IMR-90 (cell line): ENCODE data around the gene MNAT1. TPM values are rescaled to one million over a fixed set of nuclear protein-coding genes. Genes with fewer than 3 reads are reported as not detected.

ENCODE experiments used
- ATAC-seq: fragments of 200-7000 bp; cut with Tn5 transposase; 2 replicates; pipeline ENCODE4 v1.9.1; 2020; ENCODE audit warnings: low read depth, mild to moderate bottlenecking, moderate library complexity
- BruUV-seq: library from RNA; stranded (reverse); fragments of 400-500 nt; replicated peaks from 2 replicates; lab custom pipeline; 2021; lab: Mats Ljungman, UMichigan
- CTCF ChIA-PET: fragments of 300-600 bp; formaldehyde crosslinking; extraction: SDS; loops from one replicate; lab custom pipeline; 2021; ENCODE audit warnings: antibody characterized with exemption; lab: Yijun Ruan, JAX
- POLR2A ChIA-PET: fragments of 300-600 bp; sonication (Branson Sonifier 250); formaldehyde crosslinking; loops from one replicate; lab custom pipeline; 2022; ENCODE audit warnings: antibody characterized with exemption; ENCODE audit not compliant: unreplicated experiment; lab: Charles Lee
- DNase-seq: peaks from one replicate; pipeline ENCODE4 v3.0.0; 2013
- H2AFZ ChIP-seq: replicated peaks from 2 replicates; pipeline ENCODE3; 2013; ENCODE audit warnings: low read length, mild to moderate bottlenecking; ENCODE audit not compliant: poor library complexity
- H2AK5ac ChIP-seq: 2 replicates; pipeline ENCODE4 v1.6.1; 2013; ENCODE audit warnings: low read depth, low read length, inconsistent platforms
- H2AK9ac ChIP-seq: replicated peaks from 2 replicates; pipeline ENCODE3; 2013; ENCODE audit warnings: mild to moderate bottlenecking, low read depth, low read length, moderate library complexity; ENCODE audit not compliant: poor library complexity
- H2BK120ac ChIP-seq: 2 replicates; pipeline ENCODE4 v1.6.1; 2013; ENCODE audit warnings: low read depth, low read length, inconsistent platforms
- H2BK15ac ChIP-seq: 3 replicates; pipeline ENCODE4 v1.6.1; 2013; ENCODE audit warnings: low read depth, low read length, inconsistent platforms
- H2BK20ac ChIP-seq: 2 replicates; pipeline ENCODE4 v1.6.1; 2013; ENCODE audit warnings: low read depth, mild to moderate bottlenecking, inconsistent platforms, low read length, moderate library complexity
- H2BK5ac ChIP-seq: 2 replicates; pipeline ENCODE4 v1.6.1; 2013; ENCODE audit warnings: mild to moderate bottlenecking, low read depth, low read length, inconsistent platforms; ENCODE audit not compliant: poor library complexity, severe bottlenecking
- H3K14ac ChIP-seq: replicated peaks from 2 replicates; pipeline ENCODE4 v1.6.1; 2013; ENCODE audit warnings: low read depth, low read length, inconsistent platforms
- H3K18ac ChIP-seq: 2 replicates; pipeline ENCODE4 v1.6.1; 2013; ENCODE audit warnings: low read depth, low read length, control low read depth
- H3K23ac ChIP-seq: 2 replicates; pipeline ENCODE4 v1.6.1; 2013; ENCODE audit warnings: low read depth, low read length, inconsistent platforms
- H3K27ac ChIP-seq: 2 replicates; pipeline ENCODE4 v1.5.1; 2013; ENCODE audit warnings: mild to moderate bottlenecking, control low read depth, low read length; ENCODE audit not compliant: insufficient read depth
- H3K27me3 ChIP-seq: 2 replicates; pipeline ENCODE4 v1.6.1; 2013; ENCODE audit warnings: low read length; ENCODE audit not compliant: control insufficient read depth, insufficient read depth
- H3K36me3 ChIP-seq: 2 replicates; pipeline ENCODE4 v1.6.1; 2013; ENCODE audit warnings: low read length, mixed read lengths; ENCODE audit not compliant: control insufficient read depth, insufficient read depth
- H3K4ac ChIP-seq: 2 replicates; pipeline ENCODE4 v1.6.1; 2013; ENCODE audit warnings: low read depth, low read length, inconsistent platforms
- H3K4me1 ChIP-seq: 2 replicates; pipeline ENCODE4 v1.6.1; 2013; ENCODE audit warnings: low read length, mixed read lengths; ENCODE audit not compliant: control insufficient read depth, insufficient read depth
- H3K4me2 ChIP-seq: 2 replicates; pipeline ENCODE4 v1.6.1; 2013; ENCODE audit warnings: low read depth, mild to moderate bottlenecking, control low read depth, low read length, moderate library complexity
- H3K4me3 ChIP-seq: 2 replicates; pipeline ENCODE4 v1.5.1; 2013; ENCODE audit warnings: low read depth, mild to moderate bottlenecking, control low read depth, low read length, moderate library complexity; ENCODE audit not compliant: insufficient read depth
- H3K56ac ChIP-seq: 2 replicates; pipeline ENCODE4 v1.6.1; 2013; ENCODE audit warnings: low read length, inconsistent platforms; ENCODE audit not compliant: insufficient read depth; ENCODE audit errors: extremely low read depth
- H3K79me1 ChIP-seq, 2 experiments: 2 replicates each; pipeline ENCODE4 v1.6.1; 2013; ENCODE audit warnings: low read length in 2 of 2, inconsistent platforms in 1 of 2, low read depth in 1 of 2
- H3K9ac ChIP-seq: 2 replicates; pipeline ENCODE4 v1.6.1; 2013; ENCODE audit warnings: low read depth, low read length, control low read depth
- H3K9me1 ChIP-seq: 2 replicates; pipeline ENCODE4 v1.6.1; 2013; ENCODE audit warnings: low read length, inconsistent platforms; ENCODE audit not compliant: insufficient read depth
- H3K9me3 ChIP-seq: 2 replicates; pipeline ENCODE4 v1.6.1; 2013; ENCODE audit warnings: low read length; ENCODE audit not compliant: control insufficient read depth, insufficient read depth
- H4K20me1 ChIP-seq: 2 replicates; pipeline ENCODE4 v1.6.1; 2013; ENCODE audit warnings: low read length, inconsistent platforms; ENCODE audit not compliant: insufficient read depth
- H4K5ac ChIP-seq: 2 replicates; pipeline ENCODE4 v1.6.1; 2013; ENCODE audit warnings: mild to moderate bottlenecking, low read depth, low read length, control low read depth
- H4K8ac ChIP-seq, 2 experiments: 2 replicates each; pipeline ENCODE4 v1.6.1; 2013; ENCODE audit warnings: low read depth in 2 of 2, low read length in 2 of 2, control low read depth in 1 of 2, inconsistent platforms in 1 of 2
- H4K91ac ChIP-seq: 2 replicates; pipeline ENCODE4 v1.6.1; 2013; ENCODE audit warnings: low read depth, low read length, inconsistent platforms; ENCODE audit not compliant: insufficient read depth
- CEBPB ChIP-seq: IDR thresholded peaks from 2 replicates; pipeline ENCODE4 v1.6.1; 2012; ENCODE audit warnings: low read depth, low read length, improper control_type of control experiment
- FOS ChIP-seq: fragments of 150-350 bp; IDR thresholded peaks from 2 replicates; pipeline ENCODE4 v1.6.1; 2016; ENCODE audit warnings: low read depth, low read length
- WGBS, 2 experiments: methylation state at CpG; one replicate each; pipeline versions ENCODE4 v1.1.5 to v1.1.7; 2013; ENCODE audit warnings: missing lambda C conversion rate in 2 of 2; ENCODE audit not compliant: insufficient read length in 1 of 2; ENCODE audit errors: extremely low coverage in 2 of 2; 5-methylcytosine and 5-hydroxymethylcytosine counted together
- dilution Hi-C: fragments of 300-500 bp; cut with HindIII; formaldehyde crosslinking; loops from one replicate; pipeline ENCODE4 v1.14.3; 2018; ENCODE audit warnings: low sequenced_read_pairs; ENCODE audit not compliant: unreplicated experiment
- in situ Hi-C: fragments of 300-500 bp; cut with MboI; formaldehyde crosslinking; loops from 3 replicates; pipeline ENCODE4 v1.14.3; 2019; ENCODE audit warnings: low sequenced_read_pairs, inconsistent platforms, mixed read lengths
- intact Hi-C: fragments of 100-400 bp; cut with micrococcal nuclease; formaldehyde crosslinking; loops from 2 replicates; pipeline ENCODE4 v1.10.0; 2022
- polyA plus RNA-seq, 3 experiments: library from polyadenylated mRNA; depleted of rRNA; stranded (reverse); fragments of >200 nt; gene quantifications; 2 replicates each; pipeline ENCODE4 v1.2.3, GENCODE V29; 2012; ENCODE audit warnings: low replicate concordance in 1 of 3
- total RNA-seq: library from RNA; depleted of rRNA; stranded (reverse); fragments of >200 nt; gene quantifications from 2 replicates; pipeline ENCODE4 v1.2.3, GENCODE V29; 2012

The MNAT1 gene
- total and polyA plus RNA-seq, 2 of the 4 experiments (the other 2 are of a cell fraction) = 48.2 to 53.0 TPM

DNA sequence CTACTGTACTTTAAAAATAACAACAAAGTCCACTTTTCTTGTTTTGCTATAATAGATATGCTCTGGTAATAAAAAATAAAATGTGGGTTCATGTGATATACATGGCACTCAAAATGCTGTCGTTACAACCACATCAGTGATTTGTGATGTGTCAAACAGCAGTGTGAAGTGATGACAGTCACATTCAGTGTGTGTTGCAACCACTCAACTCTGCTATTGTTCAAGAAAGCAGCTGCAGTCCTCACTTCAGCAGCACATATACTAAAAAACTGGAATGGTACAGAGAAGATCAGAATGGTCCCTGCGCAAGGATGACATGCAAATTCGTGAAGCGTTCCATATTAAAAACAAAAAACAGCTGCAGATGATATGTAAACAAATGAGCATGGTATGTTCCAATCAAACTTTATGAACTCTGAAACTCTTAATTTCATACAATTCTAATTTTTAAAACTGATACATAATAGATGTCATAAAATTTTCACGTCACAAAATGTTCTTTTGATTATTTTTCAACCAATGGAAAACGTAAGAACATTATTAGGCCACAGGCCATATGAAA, 239.6 kb downstream of the MNAT1 start:
- Histone ChIP-seq H3K23ac (no peak overlapping the region), H2BK20ac (no peak overlapping the region), H3K14ac (no peak overlapping the region), H4K20me1 (no peaks in the 10 kb centered on the region), H3K9me1 (0 out of 2 replicates have a peak, but pooled peaks cover 3% of the 10 kb centered on the region), H3K36me3 (peaks cover 10% of the 10 kb centered on the region), H3K4me2 (no peak overlapping the region), H3K27me3 (no peaks in the 10 kb centered on the region), H2BK120ac (no peak overlapping the region), H4K5ac (no peak overlapping the region), H4K8ac (no peak overlapping the region), H2AFZ (no peak overlapping the region), H4K91ac (no peak overlapping the region), H3K9me3 (no peaks in the 10 kb centered on the region), H2BK15ac (no peak overlapping the region), H3K79me1 (peaks cover 10 to 25% of the 10 kb centered on the region in 2 experiments; a peak in 2 of 4 replicates), H2AK5ac (no peak overlapping the region), H3K4me3 (no peak overlapping the region), H3K4ac (no peak overlapping the region), H3K4me1 (peaks cover 3% of the 10 kb centered on the region; the same call in 1 of the 2 replicates), H2AK9ac (no peak overlapping the region), H3K18ac (no peak overlapping the region), H3K27ac (no peak overlapping the region), H2BK5ac (no peak overlapping the region), H3K56ac (no peak overlapping the region), H3K9ac (no peak overlapping the region)
- ChIA-PET POLR2A (no interaction called here), CTCF (no interaction called here)
- BruUV-seq = no TSS peak
- dilution Hi-C loops = no loop called here
- WGBS, 2 experiments = no CpG with 5 or more reads among the region's 6 CpGs
- ATAC-seq (no peak), DNase-seq (no peak)
- in situ Hi-C loops = no loop called here
- TF ChIP-seq FOS = no peak
- TF ChIP-seq CEBPB = 0 out of 2 replicates have a peak, but pooled peaks have one; percentile 3
- intact Hi-C loops = no loop called here
